T-helper 2 cell (primary cell): ENCODE data around the gene NUBP1.
A peak's percentile ranks its signal among the peaks of the same experiment; 100 is the strongest.
"Not testable (repeated sequence)": the region's sequence is repeated elsewhere in the genome, so short reads cannot be mapped to it uniquely, and the experiment has no call there.

Source experiments
- DNase-seq, 5 experiments: peaks; one replicate each; pipeline versions ENCODE4 v3.0.0 to v3.0.0-alpha.2; 2012 to 2022
- total RNA-seq, 2 donors: gene quantifications; one replicate each; lab custom pipeline; 2026; lab: John Stamatoyannopoulos, UW

NUBP1 gene
- 12.5 to 18.6 reads per million in 2 donors for total RNA-seq

DNA sequence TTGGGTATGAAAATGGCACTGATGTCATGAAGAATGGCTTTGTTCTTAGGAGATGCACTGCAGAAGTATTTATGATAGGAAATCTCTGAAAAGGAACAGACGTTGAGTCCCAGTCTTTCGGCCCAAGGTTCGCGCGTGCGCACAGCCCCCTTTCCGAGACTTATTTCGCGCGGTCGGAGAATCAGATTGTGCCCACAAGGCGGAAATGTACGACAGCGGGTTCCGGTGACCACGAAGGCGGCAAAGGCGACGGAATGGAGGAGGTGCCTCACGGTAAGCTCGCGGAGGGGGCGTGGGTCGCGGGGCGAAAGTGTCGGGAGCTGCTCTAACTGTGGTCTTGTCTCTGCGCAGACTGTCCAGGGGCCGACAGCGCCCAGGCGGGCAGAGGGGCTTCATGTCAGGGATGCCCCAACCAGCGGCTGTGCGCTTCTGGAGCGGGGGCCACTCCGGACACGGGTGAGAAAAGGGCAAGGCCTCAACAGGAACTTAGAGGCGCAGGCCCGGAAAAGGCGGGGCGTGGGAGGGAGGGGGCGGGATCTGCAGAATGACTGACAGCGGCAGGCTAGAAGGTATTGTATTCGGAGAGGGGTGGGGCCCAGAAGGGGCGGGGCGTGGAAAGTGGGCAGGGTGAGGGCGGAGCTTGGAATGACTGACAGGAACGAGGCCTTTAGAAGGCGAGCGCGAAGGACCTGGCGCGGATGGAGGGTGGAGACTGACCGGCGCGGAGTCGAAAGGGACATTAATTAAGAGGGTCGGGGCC, at the start of gene NUBP1:
Gene NUBP1, plus strand, starts transcription at position 233 of the 760 bp plus-strand sequence. Its CDS starts 22 bp downstream, at position 255.
- DNase-seq, result peak; percentile 97 to 100 (median 98)

GRCh38 chr16:10693889-10694288, 49.8 kb upstream of the NUBP1 start:
- no peak for DNase-seq

DNA sequence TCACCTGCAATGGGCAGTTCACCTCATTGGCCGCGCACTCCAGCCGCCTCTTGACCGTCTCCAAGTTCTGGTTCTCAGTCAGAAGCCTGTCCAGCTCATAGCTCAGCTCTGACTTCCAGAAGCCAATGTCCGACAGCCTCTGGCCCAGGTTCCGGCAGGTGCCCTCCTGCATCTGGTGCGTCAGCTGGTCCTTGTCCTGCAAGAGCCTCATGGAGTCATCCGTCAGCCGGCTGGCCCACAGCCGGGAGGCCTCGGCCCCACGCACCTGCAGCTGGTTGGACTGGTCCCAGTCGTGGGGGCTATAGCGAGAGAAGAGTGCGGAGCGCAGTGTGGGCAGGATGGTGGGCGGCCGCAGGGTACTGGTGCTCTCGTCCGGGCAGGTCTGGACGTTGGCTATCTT, 49.3 kb upstream of the NUBP1 start:
- no peak for DNase-seq

GRCh38 chr16:10694830-10695229, 48.8 kb upstream of the NUBP1 start, which contains the start of gene TEKT5:
Gene TEKT5, minus strand, starts transcription at chr16:10694930. Its CDS starts 57 bp downstream, at chr16:10694873.
- no peak for DNase-seq

GRCh38 chr16:10699756-10700155, 43.9 kb upstream of the NUBP1 start:
- DNase-seq, result no peak

GRCh38 chr16:10708969-10709368, 34.7 kb upstream of the NUBP1 start:
- DNase-seq, result no peak

DNA sequence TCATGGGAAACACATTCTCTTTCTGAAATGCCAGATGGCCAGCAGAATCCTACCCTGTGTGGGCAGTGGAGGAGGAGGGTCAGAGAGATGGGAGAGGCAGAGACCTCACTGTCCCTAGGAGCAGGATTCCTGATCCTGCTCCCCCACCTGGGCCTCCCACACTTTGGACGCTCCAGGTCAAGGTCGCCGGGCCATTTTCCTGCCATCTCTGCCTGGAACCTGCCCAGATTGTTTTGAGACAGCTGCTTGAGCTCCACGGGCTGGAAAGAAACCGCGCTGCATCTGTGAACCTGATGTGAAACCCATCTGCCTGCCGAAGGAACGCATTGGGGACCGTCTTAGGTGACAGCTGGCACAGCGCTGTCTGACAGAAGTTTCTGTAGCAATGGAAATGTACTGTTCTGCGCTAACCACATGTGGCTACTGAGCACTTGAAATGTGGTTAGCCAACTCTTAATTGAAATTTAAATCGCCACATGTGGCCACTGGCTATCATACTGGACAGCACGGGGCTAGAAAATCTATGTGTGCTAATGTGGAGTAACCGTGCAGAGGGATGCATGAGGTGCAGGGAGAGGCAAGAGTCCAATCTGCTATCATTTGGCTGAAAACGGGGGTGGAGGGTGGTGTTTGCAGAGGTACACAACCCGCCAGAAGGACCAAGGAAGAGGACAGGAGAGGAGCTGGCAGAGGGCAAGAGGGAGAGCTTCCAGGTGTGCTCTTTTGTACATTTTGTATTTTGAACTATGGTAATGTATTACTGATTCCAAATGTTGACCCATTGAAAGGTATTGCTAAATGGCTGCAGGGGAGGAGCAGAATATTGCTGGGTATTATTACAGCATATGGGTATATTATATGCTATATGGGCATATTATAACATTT, 15.4 kb upstream of the NUBP1 start:
- no peak for DNase-seq

DNA sequence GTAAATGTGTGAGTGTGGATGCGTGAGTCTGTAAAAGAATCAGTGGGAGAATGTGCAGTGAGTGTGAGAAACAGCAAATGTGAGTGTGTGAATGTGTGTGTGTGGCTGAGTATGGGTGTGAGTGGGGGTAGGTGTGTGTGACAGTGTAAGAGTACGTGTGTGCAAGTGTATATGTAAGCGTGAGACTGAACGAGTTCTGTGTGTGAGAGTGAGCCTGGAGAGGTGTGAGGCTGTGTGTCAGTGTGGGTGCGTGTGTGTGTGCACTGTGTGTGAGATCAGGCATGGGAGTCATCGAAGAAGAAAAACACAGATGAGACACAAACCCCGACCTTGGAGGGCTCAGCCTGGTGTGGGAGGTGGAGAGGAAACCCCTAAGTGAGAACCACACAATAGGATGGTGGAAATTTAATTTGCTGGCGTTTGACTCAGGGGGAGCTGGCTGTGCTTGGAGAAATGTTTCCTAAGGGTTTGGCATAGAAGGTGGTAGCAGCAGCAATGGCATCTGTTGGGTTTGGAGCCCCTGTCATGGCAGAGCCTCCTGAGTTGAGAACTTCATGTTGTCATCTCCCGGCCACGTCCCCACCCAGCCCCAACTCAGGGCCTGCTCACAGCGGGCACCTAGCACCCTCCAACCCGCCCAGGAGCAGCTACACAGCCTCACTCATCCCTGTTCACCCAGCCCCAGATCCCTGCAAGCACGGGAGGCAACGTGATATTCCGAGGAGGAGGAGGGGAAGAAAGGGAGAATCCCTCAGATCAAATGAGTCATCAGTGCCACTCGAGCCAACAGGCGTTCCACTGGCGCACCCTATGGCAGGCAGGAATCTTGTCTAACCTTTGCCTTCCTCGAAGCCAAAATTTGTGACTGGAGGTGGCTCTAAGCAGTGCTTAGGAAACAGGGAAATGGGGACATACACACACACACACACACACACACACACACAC, 14.3 kb upstream of the NUBP1 start:
- DNase-seq, result no peak

DNA sequence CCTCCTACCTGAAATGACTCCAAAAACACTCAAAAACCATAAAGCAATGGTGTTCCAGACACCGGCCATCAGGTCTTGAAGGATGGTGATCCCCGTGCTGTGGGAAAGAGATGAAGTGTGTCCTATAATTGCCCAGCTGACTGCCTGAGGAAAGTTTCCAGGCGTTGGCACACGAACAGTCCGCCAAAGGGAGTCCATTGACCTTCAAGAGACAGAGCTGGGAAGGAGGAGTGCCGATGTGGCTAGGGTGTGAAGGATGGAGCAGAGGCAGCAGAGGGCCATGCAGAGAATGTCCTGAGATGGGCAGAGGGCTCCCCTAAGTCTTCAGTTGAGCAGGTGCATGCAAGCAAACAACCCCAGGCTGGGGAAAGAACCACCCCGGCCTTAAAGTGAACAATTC, 11.9 kb upstream of the NUBP1 start:
- no peak for DNase-seq

DNA sequence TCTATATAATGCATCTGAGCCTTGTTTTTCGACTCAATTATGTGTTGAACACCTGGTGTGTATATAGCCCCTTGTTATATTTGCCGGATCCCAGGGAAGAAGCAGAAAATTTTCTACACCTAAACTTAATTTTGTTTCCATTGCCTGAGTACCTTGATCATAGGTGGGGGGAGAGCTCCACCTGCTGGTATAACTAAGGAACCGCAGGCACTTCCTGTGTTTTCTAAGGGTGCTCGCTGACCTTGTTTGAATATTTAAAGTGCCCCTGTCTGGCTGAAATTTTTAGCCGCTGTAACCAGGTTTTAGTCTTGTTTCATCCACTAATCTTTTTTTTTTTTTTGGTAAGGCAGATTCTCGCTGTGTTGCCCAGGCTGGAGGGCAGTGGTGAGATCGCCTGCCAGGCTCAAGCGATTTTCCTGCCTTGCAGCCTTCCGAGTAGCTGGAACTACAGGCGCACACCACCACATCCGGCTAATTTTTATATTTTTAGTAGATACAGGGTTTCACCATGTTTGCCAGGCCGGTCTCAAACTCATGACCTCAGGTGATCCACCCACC, 6.5 kb upstream of the NUBP1 start:
- peak in 4 of 5 experiments; percentile 34 to 75 (median 52) for DNase-seq

GRCh38 chr16:10738231-10739077, 5.2 kb upstream of the NUBP1 start:
- peak in 3 of 5 experiments; percentile 15 to 90 (median 23) for DNase-seq

- DNase-seq, result no peak
Measured at GRCh38 chr16:10740000-10740844, 3.4 kb upstream of the NUBP1 start.

- DNase-seq, result peak in 1 of 5 experiments; percentile 41
Measured at GRCh38 chr16:10740845-10741208, 2.8 kb upstream of the NUBP1 start.

DNA sequence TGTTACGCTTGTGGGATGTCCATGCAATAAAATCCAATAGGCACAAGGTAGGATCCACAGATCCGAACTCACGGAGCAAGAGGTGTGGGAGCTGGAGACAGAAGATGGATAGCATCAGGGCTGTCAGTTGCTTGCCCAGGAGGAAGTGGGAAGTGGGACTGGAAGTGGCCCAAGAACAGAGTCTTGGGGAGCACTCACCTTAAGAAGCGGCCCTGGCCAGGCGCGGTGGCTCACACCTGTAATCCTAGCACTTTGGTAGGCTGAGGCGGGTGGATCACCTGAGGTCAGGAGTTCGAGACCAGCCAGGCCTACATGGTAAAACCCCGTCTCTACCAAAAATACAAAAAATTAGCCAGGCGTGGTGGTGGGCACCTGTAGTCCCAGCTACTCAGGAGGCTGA, 2.4 kb upstream of the NUBP1 start:
- not testable (repeated sequence) for DNase-seq

DNA sequence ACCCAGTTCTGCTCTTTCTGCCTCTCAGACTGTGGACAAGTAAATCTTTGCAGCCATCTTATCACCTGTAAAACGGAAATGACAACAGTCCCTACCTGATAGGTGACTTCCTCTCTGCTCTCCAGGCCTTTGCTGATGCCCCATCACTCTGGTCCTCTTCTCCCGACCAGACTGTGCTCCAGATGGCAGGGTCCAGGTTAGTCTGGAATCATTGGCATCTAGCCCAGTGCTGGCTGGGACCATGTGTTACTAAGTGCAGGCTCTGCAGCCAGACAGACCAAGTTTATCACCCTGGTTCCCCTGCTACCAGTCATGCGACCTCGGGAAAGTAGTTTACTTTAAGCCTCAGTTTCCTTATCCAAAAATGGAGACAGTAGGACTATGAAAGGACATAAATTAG, 1.8 kb upstream of the NUBP1 start:
- no peak for DNase-seq

GRCh38 chr16:10743227-10743609, 424 bp upstream of the NUBP1 start:
- DNase-seq, result no peak

DNA sequence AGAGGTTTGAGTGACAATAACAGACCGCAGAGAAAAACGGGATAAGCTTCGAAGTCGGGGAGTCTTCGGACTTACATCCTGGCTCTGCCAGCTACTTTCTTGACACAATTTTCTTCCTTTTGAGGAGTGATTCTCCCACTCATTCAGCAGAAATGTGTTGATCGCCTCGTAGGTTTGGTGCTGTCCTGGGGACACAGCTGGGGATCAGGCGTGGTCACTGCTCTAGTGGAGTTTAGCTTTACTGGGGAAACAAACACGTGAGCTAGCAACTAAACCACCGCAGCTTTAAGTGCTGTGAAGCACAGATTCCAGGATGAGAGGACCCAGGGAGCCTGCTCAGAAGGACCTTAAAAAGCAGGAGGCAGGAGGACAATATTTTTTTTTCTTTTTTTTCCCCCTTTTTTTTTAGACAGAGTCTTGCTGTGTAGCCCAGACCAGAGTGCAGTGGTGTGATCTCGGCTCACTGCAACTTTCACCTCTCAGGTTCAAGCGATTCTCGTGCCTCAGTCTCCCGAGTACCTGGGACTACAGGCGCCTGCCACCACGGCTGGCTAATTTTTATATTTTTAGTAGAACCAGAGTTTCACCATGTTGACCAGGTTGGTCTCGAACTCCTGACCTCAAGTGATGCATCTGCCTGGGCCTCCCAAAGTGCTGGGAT, 858 bp downstream of the NUBP1 start:
- no peak for DNase-seq

DNA sequence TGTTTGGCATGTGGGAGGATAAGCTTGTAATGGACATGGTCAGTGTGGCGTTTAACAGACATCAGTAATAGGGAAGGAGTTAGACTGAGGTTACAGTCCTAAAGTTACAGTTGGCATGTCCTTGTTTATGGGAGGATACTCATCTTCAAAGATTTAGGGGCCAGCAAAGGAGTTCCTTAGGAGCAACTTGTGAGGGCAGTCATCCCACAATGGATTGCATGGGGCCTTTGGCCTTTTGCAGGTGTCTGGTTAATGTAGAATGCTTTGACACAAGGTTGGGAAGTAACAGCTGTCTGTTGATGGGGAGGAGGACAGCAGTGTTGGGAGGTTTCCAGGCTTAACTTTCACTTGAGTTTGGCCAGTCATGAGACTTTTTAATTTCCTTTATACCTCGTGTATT, 2.2 kb downstream of the NUBP1 start:
- DNase-seq, result no peak

DNA sequence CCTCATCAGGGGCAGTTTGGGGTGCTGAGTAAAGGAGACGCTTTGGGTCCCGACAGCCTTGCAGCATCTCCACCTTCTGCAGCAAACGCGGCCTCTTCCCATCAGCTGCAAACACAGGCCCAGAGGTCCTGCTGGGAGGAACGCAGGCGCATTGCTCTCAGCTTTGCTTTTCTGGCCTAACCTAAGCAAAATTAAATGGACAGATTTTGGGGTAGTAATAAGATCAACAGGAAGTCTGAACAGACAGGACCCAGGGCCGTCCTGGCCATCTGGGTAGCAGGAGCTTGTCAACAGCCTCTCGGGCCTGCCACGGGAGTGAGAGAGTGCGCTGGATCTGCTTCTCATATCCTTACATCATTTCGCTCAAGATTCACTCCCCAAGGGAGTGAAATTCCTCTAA, 7.2 kb downstream of the NUBP1 start:
- no peak for DNase-seq

DNA sequence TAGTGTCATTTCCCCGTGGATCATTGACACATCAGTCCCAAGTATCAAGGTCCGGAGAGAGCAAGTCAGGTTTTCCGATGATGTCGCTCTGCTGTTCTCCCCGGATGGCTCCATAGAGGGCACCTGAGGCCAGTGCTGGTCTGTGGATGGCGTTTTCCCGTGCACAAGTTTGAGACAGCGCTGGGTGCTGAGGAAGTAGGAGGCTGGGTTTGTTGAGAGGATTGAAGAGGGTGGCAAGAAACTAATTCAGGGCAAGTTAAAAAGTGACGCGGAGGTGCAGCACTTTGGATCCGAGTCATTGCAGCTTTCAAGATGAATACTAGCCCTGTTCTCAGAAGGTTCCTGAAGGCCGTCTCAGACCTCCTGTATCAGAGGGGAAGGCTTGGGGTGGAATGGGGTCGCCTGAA, 7.7 kb downstream of the NUBP1 start:
- DNase-seq, result peak in 1 of 5 experiments; percentile 27
